Measurements from ENCODE around the gene CCNQ.

The CCNQ gene

GRCh38 chrX:153637121-153638040 is 38.4 kb upstream of the CCNQ start:
- no peak for DNase-seq

- no peak for DNase-seq
Observed at GRCh38 chrX:153636716-153637115, 37.8 kb upstream of the CCNQ start.

DNA sequence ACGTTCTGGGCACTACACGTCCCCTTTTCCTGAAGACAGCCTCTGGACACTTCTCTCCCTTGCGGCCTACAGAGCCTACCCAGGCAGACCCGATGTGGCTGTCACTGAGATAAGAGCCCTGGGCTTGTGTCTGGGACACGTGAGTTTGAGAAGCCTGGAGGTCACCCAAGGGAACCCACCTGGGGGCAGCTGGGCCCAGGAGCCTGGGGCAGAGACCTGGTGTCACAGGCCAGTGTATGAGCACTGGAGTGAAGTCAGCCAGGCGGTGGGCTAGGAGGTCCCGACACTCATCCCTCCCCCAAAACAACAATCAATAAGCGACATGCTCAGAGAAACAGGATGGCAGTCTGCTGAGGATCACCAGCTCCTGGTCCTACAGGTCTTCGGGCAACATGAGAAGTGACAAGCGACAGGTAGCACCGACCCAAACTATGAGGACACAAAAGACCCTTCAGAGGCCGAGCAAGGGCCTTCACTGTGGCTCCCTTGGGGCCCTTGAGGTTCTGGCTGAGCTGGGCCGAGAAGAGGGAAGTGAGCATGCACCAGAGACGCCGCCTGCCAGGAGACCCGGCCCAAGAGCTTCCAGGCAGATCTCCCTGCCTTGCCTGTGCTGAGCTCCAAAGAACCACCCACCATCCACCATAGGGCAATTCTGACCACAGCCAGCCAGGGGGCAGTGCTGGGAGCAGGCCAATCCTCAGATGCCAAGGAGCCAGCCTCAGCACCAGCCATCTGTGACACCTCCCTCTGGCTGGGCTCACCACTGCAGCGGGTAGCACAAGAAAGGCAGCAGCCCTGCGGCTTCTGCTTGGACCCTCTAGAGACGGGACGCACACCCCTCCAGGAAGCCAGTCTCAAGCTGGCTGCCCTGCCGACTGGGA is 37.1 kb upstream of the CCNQ start:
- DNase-seq: no peak

- no peak for DNase-seq
Observed at GRCh38 chrX:153635388-153635787, 36.4 kb upstream of the CCNQ start.

DNA sequence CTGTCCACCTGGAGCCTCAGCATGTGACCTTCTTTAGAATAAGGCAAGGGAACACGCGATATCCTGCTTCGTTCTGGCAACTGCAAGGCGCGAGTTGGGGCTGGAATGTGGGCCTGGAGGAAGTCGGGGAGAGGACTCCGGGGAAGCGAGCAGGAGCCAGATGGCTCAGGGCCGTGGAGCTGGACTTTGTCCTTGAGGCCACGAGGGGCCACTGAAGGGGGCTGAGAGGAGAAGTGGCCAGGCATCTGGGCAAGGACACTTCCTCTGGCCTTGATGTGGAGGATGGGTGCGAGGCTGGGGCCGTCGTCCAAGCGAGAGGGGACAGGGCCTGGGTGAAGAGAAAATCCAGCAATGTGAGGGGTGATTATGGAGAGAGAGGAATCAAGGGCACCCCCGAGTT is 35.9 kb upstream of the CCNQ start:
- DNase-seq: no peak

DNA sequence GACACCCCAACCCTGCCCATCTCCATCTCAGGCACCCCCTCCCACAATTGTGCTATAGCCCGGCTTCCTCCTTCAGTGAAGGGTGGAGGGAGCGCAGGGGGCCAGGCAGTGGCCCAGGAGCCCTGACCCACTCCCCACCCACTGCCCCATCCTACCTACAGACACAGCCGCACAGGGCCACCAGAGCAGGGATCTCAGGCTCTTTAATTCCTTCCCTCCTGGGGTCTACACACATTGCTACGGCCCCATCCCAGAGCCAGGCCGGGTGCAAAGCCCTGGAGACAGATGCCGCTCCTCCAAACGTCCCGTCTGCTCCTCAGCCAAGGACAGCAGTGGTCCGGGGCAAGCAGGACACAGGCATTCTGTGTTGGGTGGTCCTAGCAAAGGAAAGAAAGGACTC is 35.3 kb upstream of the CCNQ start:
- no peak for DNase-seq

DNA sequence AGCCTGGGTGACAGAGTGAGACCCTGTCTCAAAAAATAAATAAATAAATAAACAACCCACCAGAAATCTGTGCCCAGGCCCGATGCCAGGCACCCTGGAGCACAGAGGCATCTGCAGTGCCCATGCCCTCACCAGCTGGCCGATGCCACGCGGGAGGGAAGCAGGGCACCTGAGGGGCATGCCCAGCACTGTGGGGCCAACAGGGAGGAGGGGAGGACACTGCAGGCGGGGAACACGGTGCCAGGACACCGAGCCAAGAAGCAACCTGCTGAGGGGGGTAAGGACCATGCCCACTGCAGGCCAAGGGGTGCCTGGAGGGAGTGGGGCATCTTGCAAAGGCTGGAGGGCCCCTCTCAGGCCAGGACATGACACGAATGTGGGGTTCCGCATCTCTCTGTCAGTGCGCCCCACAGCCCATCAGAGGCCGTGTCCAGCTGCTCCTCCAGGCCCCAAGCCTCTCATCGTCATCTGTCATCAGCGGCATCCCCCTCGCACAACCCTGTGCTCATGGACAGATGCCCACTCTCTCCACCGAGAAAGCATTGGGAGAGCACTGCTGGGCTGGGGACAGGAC is 34.8 kb upstream of the CCNQ start:
- no peak for DNase-seq

DNA sequence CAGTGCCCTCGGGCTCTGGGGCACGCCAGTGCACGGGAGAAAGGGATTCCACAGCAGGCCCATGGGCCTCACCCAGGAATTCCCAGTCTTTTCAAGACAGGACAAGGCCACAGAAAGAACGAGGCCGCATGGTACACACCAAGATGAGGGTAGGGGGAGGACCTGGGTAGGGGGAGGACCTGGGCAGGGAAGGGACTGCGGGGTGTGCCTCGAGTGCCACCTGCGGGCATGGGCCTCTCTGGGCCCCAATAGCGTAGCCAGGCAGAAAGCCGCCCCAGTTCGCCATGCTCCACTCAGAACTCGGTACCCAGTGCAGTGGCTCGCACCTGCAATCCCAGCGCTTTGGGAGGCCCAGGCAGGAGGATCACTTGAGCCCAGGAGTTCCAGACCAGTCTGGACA is 34.1 kb upstream of the CCNQ start:
- no peak for DNase-seq

DNA sequence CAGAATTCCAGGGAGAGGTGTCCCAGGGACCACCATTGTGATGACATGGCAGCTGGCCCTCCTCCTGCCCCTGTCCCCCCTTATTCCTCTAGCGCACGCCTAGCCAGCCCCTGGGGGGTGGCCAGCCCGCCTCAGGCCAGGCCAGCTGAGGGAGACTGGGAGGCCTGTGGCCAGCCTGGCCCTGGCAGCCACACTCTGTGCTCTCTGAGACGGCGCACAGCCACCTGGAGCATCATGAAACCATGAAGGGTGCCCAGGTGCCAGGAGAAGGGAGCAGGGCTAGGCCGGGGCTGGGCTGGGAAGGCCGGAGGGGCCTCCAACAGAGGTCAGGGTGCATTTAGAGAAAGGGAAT is 33.6 kb upstream of the CCNQ start:
- no peak for DNase-seq

DNA sequence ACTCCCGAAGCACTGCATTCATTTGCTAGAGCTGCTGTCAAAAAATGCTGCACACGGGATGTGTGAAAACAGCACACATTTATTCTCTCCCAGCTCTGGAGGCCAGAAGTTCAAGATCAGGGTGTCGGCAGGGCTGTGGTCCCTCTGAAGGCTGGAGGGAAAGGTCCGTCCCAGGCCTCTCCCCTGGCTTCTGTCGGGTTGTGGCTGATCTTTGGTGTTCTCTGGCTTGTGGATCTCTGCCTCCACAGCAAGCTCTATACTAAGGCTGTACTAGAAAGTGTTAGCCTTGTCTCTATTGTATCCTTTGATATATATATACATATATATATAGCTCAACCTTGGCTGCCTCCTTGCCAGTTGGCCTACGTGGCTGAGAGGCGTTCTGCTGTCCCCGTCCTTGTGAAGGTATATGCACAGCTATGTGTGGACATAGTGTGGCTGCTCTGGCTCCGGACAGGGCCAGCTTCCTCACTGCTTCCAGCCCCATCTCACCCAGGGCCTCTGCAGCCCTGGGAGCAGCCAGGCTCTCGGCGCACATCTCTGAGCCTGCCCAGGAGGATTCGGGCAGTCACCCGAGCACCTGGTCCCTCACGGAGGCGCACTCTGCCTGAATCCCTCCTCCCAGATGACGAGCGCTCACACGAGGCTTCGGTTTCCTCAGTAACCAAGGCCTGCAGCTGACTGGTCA is 33.1 kb upstream of the CCNQ start:
- no peak for DNase-seq

GRCh38 chrX:153631346-153631745 is 32.4 kb upstream of the CCNQ start:
- no peak for DNase-seq

- no peak for DNase-seq
Observed at GRCh38 chrX:153628665-153629064, 29.7 kb upstream of the CCNQ start.

GRCh38 chrX:153628129-153628528 is 29.2 kb upstream of the CCNQ start:
- DNase-seq: no peak

GRCh38 chrX:153627675-153628111 is 28.8 kb upstream of the CCNQ start:
- peak in 8 of 51 donors; percentile 4 to 30 (median 19) for DNase-seq

DNA sequence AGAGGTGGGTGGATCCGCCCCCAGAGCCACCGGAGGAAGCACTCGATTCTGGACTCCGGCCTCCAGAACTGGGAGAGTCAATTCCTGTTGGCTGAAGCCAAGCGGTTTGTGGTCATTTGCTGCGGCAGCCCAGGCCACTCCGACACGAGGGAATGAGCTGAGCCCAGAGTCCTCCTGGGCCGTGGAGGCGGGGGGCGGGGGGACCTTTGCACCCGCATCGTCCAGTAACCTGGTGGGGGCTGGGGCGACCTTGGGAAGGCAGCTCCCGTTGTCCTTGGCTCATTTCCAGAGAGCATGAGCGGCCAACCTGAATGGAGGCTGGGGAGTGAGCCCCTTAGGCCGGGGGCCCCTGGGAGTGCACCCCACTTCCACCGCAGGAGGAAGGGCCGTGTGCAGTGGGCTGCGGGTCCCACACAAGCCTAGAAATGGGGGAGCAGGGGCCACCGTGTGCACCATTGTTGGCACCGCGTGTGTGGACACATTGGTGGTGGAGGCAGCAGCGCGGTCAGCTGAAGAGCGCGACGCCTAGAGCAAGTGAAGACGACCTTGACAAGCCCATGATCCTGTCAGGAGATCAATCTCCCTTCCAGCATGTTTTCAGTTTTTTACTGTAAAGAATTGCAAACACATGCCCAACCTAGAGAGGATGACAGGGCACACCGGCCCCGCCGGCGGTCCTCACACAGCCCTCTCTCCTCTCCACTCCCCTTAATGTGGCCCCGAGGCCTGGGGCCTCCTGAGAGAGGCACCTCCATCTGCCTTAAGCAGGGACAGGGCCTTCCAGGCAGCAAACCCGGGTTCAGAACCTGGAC is 28.1 kb upstream of the CCNQ start:
- no peak for DNase-seq

DNA sequence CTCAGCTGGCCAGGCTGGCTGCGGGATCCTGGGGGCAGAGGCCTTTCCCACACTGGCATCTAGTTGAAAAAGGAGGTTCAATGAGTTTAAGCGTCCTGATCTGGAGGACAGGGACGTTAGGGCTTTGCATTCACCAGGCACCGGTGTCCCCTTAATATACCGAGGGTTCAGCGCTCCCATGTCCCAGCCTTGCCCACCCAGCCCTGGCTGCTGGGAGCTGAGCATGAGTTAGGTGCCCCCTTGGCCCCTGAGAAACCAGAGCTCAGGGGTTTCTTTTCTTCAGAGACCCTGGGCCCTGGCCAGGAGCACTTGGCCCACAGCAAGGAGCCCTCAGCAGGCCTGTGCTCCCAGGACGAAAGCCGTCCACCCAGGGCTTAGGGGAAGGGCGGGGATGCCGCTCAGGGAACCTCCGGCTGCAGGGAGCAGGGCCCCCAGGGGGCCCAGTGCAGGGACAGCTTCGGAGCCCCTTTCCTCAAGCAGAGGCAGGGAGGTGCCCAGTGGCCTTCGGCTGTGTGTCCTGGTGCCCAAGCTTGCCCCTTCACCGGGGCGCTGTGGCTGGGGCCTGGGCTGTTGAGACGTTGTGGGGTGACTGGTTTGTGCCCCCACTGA is 27.2 kb upstream of the CCNQ start:
- no peak for DNase-seq

GRCh38 chrX:153625271-153626024 is 26.5 kb upstream of the CCNQ start:
- DNase-seq: no peak

DNA sequence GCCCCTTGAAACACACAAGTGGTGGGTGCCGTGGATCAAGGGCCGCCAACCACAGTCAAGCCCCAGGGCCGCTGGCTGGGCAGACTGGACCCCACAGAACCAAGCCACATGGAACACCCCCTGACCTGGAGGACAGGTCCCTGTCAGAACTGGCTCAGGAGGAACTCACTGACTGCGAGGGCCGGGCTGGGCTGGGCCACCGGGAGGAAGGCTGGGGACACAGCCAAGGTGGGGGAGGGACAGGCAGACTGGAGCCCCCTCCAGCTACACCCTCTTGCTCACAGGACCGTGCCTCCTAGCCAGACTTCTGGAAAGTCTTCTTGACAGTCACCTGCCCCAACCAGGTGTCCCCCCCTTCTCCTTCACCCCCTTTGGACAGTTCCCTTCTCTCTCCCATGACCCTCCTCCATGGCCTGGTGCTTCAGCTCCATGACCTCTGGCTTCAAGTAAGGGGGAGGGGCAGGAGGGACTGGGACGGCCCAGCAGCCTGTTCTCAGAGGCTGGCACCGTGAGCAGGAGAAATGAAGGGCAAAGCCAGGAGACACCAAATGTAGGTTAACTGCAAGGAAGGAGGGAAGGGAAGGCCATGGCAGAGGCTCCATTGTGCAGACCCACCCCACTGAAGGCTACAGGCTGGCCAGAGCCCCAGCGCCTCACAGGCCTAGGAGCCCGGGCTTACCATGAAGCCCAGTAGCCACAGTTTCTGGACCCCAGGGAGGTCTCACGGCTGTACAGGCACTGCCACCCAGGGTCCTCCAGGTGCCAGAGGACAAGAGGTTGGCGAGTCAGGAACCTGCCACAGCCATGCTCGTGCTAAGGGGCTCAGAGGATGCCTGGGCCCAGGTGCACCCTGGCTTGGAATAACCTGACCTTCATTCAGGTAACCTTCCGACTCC is 25.5 kb upstream of the CCNQ start:
- DNase-seq: no peak

Data from hypothalamus (tissue), 51 donors.